ENCODE results near the gene ADGRV1.

ADGRV1 gene

DNA sequence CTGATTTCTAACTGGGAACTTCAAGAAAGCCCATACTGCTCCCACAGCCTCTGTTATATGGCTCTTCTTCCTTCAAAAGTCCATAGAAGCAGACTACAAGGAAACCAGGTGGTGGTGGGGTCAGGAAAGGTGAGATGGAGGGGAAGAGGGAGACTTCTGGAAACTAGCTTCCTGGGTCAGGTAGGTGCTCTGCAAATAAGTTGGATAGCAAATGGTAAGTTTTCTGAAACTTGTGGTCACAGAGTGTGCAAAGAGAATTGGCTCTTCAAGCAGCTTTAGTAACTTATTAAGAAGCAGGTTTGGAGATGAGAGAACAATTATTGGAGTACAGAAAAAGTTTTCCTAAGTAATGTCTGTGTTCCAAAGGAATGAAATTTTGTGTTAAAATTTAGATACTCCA is 316.9 kb downstream of the ADGRV1 start:
- Mint-ChIP-seq H3K27me3 (peaks cover 34 to 58% of the 10 kb centered on the region in 2 donors), H3K9me3 (no peaks in the 10 kb centered on the region), H3K27ac (no peak overlapping the region), H3K4me1 (ENCODE audit: low read depth in 2 of 2) (peaks cover 0 to 3% of the 10 kb centered on the region in 2 donors), H3K36me3 (ENCODE audit: insufficient read depth) (no peaks in the 10 kb centered on the region), H3K4me3 (no peak overlapping the region)
- ATAC-seq (replicated peaks) (no peak), DNase-seq (no peak)

DNA sequence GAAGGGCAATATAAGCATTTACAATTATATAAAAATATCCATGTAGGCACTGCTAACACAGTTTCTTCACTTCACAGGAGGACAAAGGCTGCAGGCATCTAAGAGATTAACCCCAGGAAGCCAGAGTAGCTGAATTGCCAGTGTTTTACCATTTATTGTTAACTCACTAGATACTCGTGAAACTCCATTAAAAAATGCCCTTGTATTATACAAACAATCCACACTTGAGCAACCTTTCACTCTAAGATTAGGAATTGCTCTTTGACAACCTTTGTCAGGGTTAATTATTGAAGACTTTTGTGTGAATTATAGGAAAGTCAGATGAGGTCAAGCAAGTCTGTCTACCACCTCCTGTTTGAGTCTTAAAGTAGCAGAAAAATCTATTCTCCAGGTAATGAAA is 317.8 kb downstream of the ADGRV1 start:
- Mint-ChIP-seq H3K27me3 (peaks cover 39 to 67% of the 10 kb centered on the region in 2 donors), H3K36me3 (ENCODE audit: insufficient read depth) (no peaks in the 10 kb centered on the region), H3K27ac (no peak overlapping the region), H3K9me3 (no peaks in the 10 kb centered on the region), H3K4me3 (no peak overlapping the region), H3K4me1 (ENCODE audit: low read depth in 2 of 2) (peaks cover 0 to 3% of the 10 kb centered on the region in 2 donors)
- no peak for DNase-seq
- ATAC-seq (replicated peaks) = no peak

DNA sequence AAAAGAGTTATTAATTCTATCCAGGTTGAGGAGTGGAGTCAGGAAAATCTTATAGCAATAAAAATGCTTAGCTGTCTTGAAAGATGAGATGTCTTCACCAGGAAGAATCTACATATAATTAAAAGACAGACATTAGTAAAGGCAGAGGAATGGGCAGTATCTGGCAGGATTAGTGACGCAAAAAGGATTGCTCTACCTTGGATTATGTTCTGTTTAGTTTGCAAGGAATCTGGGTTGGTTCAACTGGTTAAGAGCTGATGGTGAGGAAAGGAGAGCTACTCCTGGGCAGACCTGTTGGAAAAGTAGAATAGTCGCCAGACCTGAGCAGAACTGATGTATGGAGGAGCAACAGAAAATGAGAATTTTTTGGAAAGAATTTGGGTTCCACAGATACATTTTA is 318.5 kb downstream of the ADGRV1 start:
- no peaks in the 10 kb centered on the region for H3K9me3 Mint-ChIP-seq
- H3K27me3 Mint-ChIP-seq = peaks cover 43 to 67% of the 10 kb centered on the region in 2 donors
- DNase-seq = no peak
- H3K4me3 Mint-ChIP-seq = no peak overlapping the region
- peaks cover 0 to 3% of the 10 kb centered on the region in 2 donors for H3K4me1 Mint-ChIP-seq (ENCODE audit: low read depth in 2 of 2)
- no peak overlapping the region for H3K27ac Mint-ChIP-seq
- no peaks in the 10 kb centered on the region for H3K36me3 Mint-ChIP-seq (ENCODE audit: insufficient read depth)
- ATAC-seq (replicated peaks) = no peak

DNA sequence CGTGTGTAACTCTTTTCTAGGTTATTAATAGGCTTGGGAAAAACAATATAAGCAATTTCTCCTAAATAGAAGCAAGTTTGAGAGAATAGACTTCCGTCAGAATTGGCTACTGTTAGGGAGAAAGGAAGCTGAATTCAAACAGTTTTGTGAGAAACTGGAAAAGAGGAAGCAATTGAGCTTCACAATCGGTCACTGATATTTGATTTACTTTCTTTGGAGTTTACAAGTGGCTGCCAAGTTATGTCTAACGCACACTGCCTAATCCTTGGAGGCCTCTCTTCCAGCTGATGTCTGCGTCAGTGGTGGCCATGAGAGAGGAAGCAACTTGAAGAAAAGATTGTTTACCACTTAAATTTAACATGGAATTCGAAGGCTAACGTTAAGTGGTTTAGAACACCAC is 319.5 kb downstream of the ADGRV1 start:
- Mint-ChIP-seq H3K4me3 (no peak overlapping the region), H3K9me3 (no peaks in the 10 kb centered on the region), H3K27me3 (peaks cover 43 to 67% of the 10 kb centered on the region in 2 donors), H3K36me3 (ENCODE audit: insufficient read depth) (no peaks in the 10 kb centered on the region), H3K27ac (no peak overlapping the region), H3K4me1 (ENCODE audit: low read depth in 2 of 2) (peaks cover 0 to 3% of the 10 kb centered on the region in 2 donors)
- DNase-seq (no peak), ATAC-seq (replicated peaks) (no peak)

DNA sequence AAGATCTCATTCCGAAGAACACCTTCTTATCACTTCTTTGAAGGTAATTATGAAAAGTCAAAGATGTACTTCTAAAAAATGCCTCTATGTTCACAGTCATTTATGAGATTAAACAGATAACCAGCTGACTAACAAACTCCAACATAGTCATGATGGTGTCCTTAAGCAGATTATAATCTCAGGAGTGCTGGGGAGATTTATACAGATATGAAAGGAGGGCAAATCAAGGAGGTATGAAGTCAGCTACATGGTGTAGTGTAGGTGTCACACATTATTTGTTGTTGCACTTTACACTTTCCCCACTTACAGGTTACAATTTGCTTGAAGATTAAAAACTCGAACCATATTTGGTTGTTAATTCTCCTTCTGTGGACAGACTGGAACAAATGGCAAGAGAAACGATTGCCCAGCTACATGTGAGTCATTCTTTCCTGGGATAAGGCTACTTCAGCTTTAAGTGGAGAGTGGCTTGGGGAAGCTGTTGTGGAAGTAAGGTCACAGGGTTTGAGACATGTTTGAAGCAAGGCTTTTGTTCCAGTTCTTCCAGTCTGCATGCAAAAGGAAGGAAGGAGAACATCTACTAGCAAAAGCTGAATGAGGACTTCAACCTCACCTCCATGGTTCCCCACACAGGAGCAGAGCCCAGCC is 320.1 kb downstream of the ADGRV1 start:
- H3K4me1 Mint-ChIP-seq (ENCODE audit: low read depth in 2 of 2) = peaks cover 0 to 3% of the 10 kb centered on the region in 2 donors
- DNase-seq = no peak
- H3K9me3 Mint-ChIP-seq = no peaks in the 10 kb centered on the region
- no peaks in the 10 kb centered on the region for H3K36me3 Mint-ChIP-seq (ENCODE audit: insufficient read depth)
- H3K27ac Mint-ChIP-seq = no peak overlapping the region
- no peak overlapping the region for H3K4me3 Mint-ChIP-seq
- peaks cover 48 to 68% of the 10 kb centered on the region in 2 donors for H3K27me3 Mint-ChIP-seq
- no peak for ATAC-seq (replicated peaks)

DNA sequence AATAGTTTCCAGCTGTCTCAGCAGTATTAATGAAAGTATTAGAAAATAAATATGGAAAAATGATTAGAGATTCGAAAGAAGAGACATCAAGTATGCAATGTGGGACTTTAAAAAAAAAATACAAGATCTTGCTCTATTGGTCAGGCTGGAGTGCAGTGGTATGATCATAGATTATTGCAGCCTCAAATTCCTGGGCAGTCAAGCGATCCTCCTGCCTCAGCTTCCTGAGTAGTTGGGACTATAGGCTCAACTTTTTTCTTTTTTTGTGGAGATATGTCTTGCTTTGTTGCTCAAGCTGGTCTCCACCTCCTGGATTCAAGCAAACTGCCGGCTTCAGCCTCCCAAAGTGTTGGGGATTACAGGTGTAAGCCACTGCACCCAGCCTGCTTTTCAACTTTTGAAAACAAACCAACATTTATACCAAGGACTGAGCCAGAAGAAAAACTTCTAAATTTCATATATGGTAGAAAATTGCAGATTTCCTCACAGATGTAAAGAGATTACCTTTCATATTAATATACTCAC is 323.1 kb downstream of the ADGRV1 start:
- Mint-ChIP-seq H3K4me1 (ENCODE audit: low read depth in 2 of 2) (no peaks in the 10 kb centered on the region), H3K4me3 (no peak overlapping the region), H3K9me3 (no peaks in the 10 kb centered on the region), H3K27me3 (peaks cover 49 to 69% of the 10 kb centered on the region in 2 donors), H3K36me3 (ENCODE audit: insufficient read depth) (no peaks in the 10 kb centered on the region), H3K27ac (no peak overlapping the region)
- ATAC-seq (replicated peaks) (no peak), DNase-seq (no peak)

DNA sequence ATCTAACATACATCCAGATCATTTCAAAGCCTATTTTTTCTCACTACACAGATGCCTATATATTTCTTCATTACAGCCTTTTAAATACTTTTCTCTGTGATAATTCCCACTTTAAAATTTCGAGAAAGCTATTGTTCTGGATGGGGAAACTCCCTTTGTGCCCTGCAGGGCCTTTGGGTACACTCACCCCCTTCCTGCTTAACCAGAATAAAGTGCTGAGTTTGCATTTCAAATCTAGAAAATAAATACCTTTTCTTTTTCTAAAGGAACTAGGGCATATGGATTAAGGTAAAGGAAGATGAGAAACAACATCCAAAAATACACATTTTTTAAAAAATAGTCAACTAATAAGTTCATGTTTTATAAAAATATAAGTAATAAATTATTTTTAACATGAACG is 323.9 kb downstream of the ADGRV1 start:
- H3K27ac Mint-ChIP-seq = no peak overlapping the region
- ATAC-seq (replicated peaks) = no peak
- H3K4me1 Mint-ChIP-seq (ENCODE audit: low read depth in 2 of 2) = no peaks in the 10 kb centered on the region
- no peaks in the 10 kb centered on the region for H3K36me3 Mint-ChIP-seq (ENCODE audit: insufficient read depth)
- H3K27me3 Mint-ChIP-seq = peaks cover 51 to 69% of the 10 kb centered on the region in 2 donors
- DNase-seq = no peak
- H3K9me3 Mint-ChIP-seq = no peaks in the 10 kb centered on the region
- no peak overlapping the region for H3K4me3 Mint-ChIP-seq

DNA sequence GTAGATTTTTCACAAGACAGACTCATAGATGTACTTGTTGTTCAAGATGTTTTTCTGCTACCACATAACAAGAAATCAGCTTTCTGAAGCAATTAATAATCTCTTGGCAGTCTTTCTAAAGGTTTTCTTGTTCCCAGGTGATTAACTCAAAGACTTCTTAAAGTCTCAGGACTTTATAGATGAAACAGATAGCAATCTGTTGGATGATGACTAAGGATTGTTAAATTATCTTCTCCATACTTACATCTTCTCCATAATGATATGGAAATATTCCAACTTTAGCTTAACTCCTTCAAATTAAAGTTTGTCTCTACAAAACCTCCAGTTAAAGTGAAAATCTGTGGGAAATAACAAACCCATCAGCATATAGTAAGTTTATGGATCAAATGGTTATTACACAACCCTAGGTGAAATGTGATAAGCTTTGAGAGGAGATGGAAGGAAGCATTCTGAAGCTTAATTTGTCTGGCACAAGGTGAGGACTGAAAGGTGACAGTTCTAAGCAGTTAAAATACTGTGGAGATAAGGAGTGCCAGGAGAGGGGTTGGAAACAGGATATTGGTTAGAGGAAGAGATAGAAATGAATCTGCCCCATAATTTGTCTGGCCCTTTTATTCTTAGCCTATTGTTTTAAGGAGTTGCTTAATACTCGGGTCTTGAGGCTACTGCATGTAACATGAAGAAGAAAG is 326.7 kb downstream of the ADGRV1 start:
- no peak for DNase-seq
- H3K4me1 Mint-ChIP-seq (ENCODE audit: low read depth in 2 of 2) = no peaks in the 10 kb centered on the region
- no peak overlapping the region for H3K4me3 Mint-ChIP-seq
- H3K27me3 Mint-ChIP-seq = peaks cover 48% of the 10 kb centered on the region in 2 donors
- H3K9me3 Mint-ChIP-seq = no peaks in the 10 kb centered on the region
- no peaks in the 10 kb centered on the region for H3K36me3 Mint-ChIP-seq (ENCODE audit: insufficient read depth)
- no peak for ATAC-seq (replicated peaks)
- no peak overlapping the region for H3K27ac Mint-ChIP-seq

DNA sequence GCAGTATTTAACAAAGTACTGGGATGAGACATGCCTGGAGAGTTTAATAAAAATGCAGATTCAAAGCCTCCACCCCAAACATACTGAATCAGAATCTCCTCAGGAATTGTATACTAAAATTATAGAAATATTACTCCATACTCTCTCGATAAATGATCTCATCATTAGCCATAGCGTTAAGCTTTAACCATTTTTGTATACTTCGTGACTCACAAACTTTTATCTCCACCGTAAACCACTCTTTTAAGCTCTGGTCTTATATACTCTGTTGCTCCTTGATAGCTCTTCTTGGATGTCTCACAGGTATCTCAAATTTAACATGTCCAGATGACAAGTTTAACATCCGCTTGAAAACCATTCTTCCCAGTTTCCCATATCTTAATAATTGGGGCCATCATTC is 327.8 kb downstream of the ADGRV1 start:
- Mint-ChIP-seq H3K36me3 (ENCODE audit: insufficient read depth) (no peaks in the 10 kb centered on the region), H3K27me3 (peaks cover 37 to 42% of the 10 kb centered on the region in 2 donors)
- no peak for ATAC-seq (replicated peaks)

DNA sequence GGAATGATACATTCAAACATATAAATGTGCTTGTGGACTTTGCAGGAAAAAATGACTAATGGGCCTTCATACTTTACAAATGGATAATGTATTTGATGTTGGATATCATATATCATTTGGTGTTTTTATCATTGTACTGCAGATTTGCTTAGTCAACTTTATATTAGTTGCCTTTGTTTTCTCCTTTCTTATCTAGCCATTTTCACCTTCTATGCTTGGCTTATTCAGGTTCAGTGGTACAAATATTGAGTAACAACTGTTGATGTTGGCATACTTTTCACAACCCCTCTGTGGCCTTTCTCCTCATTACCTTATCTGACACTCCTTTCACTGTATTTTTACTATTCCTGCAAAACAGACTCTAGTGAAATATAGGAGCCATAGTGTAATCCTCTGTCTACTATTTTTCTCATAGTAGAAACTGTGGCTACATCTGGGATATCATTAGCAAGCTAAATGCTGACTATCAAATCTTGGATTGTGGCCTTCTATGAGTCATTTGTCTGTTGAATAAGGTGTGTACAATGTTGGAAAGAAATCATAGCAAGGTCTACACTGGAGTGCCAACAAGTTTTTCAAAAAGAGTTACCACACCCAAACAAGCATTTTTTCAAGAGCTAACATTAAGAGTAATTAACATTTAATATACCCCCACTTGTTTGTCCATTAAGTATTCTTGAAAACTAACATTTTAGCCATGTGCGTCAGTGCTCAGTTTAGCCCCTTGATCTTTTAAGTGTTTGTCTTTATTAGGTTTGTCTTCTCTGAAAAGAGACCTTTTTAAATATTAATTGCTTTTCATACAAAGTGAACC is 330.1 kb downstream of the ADGRV1 start:
- Mint-ChIP-seq H3K9me3 (no peaks in the 10 kb centered on the region), H3K4me1 (ENCODE audit: low read depth in 2 of 2) (no peaks in the 10 kb centered on the region), H3K4me3 (no peak overlapping the region), H3K36me3 (ENCODE audit: insufficient read depth) (no peaks in the 10 kb centered on the region), H3K27me3 (peaks cover 32 to 40% of the 10 kb centered on the region in 2 donors), H3K27ac (no peak overlapping the region)
- no peak for ATAC-seq (replicated peaks)
- no peak for DNase-seq

More for the DNA sequence above, 327.8 kb downstream of the ADGRV1 start:
- H3K4me1 Mint-ChIP-seq (ENCODE audit: low read depth in 2 of 2) = no peaks in the 10 kb centered on the region
- no peak for DNase-seq
- no peaks in the 10 kb centered on the region for H3K9me3 Mint-ChIP-seq
- no peak overlapping the region for H3K27ac Mint-ChIP-seq
- H3K4me3 Mint-ChIP-seq = no peak overlapping the region

DNA sequence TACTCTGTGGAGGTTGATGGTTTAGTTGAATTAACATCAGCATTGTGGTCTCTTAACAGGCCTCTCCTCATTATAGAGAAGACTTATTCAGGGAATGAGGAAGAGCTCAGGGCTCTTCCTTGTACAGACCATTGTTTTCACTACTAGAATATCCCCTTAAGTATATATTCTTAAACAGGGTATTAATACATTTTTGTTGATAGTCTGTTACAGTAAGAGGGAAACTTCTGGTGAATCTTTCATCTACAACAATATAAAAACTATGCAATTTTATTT is 330.7 kb downstream of the ADGRV1 start:
- H3K36me3 Mint-ChIP-seq (ENCODE audit: insufficient read depth) = no peaks in the 10 kb centered on the region
- H3K27ac Mint-ChIP-seq = no peak overlapping the region
- DNase-seq = no peak
- H3K9me3 Mint-ChIP-seq = no peaks in the 10 kb centered on the region
- no peaks in the 10 kb centered on the region for H3K4me1 Mint-ChIP-seq (ENCODE audit: low read depth in 2 of 2)
- ATAC-seq (replicated peaks) = no peak
- peaks cover 27 to 35% of the 10 kb centered on the region in 2 donors for H3K27me3 Mint-ChIP-seq
- no peak overlapping the region for H3K4me3 Mint-ChIP-seq

DNA sequence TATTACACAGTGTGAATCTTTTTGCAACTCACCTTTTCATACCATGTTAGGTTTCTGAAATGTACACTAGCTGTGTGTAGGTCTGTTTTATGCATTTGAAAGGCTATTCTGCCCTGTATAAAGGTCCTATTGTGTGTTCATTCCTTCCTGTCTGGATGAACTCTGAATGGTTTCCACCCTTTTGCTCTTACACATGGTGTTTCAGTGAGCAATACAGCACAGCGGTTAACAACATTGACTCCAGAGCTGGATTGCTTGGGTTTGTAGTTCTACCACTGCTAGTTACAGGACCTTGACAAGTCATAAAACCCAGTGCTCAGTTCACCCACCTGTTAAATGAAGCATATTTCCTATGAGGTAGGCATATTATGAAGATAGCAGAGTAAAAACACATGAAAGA is 331.6 kb downstream of the ADGRV1 start:
- H3K4me3 Mint-ChIP-seq = no peak overlapping the region
- no peak overlapping the region for H3K27ac Mint-ChIP-seq

DNA sequence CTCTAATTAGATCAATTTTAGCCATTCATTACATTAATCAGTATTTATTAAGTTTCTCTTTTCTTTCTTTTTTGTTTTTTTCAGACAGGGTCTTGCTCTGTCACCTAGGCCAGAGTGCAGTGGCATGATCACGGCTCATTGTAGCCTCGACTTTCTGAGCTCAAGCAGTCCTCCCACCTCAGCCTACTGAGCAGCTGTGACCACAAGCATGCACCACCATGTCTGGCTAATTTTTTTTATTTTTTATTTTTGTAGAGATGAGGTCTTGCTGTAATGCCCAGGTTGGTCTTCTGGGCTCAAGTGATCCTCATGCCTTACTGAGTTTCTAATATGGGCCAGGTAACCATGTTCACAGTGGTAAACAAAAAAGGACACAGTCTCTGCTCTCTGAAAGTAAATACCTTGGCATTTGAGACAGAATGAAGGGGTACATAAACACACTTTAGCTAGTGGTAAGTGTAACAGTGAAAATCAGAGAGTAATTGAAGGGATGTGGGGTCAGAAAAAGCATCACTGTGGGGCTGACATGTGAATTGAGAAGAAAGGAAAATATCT is 336.3 kb downstream of the ADGRV1 start:
- no peaks in the 10 kb centered on the region for H3K36me3 Mint-ChIP-seq (ENCODE audit: insufficient read depth)
- no peak overlapping the region for H3K4me3 Mint-ChIP-seq

More for the DNA sequence above, 331.6 kb downstream of the ADGRV1 start:
- Mint-ChIP-seq H3K4me1 (ENCODE audit: low read depth in 2 of 2) (no peaks in the 10 kb centered on the region), H3K27me3 (peaks cover 20 to 32% of the 10 kb centered on the region in 2 donors), H3K36me3 (ENCODE audit: insufficient read depth) (no peaks in the 10 kb centered on the region), H3K9me3 (no peaks in the 10 kb centered on the region)
- DNase-seq (no peak), ATAC-seq (replicated peaks) (no peak)

More for the DNA sequence above, 336.3 kb downstream of the ADGRV1 start:
- Mint-ChIP-seq H3K27me3 (peaks cover 0 to 7% of the 10 kb centered on the region in 2 donors), H3K27ac (no peak overlapping the region), H3K4me1 (ENCODE audit: low read depth in 2 of 2) (no peaks in the 10 kb centered on the region), H3K9me3 (no peaks in the 10 kb centered on the region)
- DNase-seq (no peak), ATAC-seq (replicated peaks) (no peak)

Measured in effector memory CD8-positive, alpha-beta T cell (primary cell).